GM18870 (cell line): ENCODE measurements around the gene AHR.
A peak's percentile ranks its signal among the peaks of the same experiment; 100 is the strongest.

Experiments
- ATAC-seq: cut with Tn5 transposase; IDR thresholded peaks from one replicate; pipeline ENCODE4 v1.9.1; 2021; ENCODE audit warnings: moderate library complexity; ENCODE audit not compliant: unreplicated experiment

Gene AHR

GRCh38 chr7:17302575-17303142, 4.2 kb downstream of the AHR start:
- peak; percentile 44 for ATAC-seq

DNA sequence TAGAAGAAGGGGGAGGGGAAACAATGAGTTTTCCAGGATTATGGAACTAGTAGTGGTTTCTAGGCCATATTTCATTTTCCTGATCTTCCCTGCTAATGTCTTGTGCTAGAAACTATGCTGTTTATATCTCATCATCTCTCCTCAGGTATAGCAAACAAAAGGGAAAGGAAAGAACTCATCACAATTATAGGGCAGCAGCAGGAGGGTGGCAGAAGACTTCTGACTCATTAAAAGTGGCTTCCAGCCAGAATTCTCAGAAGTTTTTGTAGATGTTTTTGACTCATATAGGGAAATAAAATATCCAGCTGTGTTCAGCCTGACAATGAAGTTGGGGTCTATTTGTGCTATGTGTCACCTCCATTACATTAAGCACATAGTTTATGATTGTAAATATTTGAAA, 6.5 kb downstream of the AHR start:
- no peak for ATAC-seq

DNA sequence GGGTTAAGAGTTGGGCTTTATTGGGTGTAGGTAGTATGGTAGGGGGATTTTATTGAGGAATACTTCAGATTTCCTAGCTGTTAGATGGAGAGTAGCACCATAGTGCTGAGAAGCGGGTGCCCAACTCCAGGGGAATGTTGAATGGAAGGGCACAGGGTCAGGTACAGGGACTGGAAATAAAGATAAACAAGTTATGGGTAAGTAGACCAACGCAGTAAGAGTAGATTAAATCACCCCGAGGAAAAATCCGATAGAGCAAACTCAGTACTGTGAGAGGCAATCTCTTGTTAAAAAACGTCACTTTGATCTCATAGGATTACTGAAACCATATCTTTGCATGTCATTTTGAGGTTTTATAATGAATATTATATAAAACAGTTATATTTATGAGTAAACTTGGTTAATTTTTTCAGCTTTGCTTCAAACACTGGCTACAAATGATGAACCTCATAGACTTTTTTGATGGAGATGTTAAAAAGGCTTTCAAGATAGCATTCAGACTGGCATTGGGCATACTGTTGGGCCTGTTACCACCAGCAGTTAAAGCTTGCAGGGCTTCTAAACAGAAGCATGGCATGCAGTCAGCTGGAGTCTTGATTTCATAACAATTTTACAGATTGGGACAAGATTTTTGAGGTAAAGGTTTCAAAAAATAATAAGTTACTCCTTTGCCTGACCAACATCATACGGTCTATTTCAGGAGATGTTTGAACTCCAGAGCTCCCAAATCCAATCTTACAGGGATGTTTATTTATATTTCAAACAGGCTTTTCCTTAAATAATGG, 7.1 kb downstream of the AHR start:
- ATAC-seq, result no peak

DNA sequence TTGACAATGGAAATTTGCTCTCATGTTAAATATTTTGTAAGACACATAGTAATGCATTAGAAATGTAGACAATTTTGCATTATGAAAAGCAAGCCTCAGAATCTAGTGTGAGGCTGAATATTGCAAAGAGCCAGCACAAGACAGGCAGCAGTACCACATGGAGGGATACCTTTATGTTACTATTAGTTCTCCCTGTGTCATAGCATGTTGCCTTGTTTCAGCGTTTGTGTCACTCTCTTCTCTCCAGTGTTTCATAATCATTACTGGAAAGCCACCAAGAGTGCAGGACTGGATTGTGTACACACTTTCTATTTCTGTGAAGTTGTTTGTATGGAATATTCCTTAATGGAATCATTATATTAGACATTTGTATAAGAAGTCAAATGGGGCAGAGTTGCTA, 8.5 kb downstream of the AHR start:
- no peak for ATAC-seq

- no peak for ATAC-seq
Measured at GRCh38 chr7:17307558-17307957, 9.1 kb downstream of the AHR start.

GRCh38 chr7:17307969-17308648, 9.7 kb downstream of the AHR start:
- ATAC-seq, result no peak

DNA sequence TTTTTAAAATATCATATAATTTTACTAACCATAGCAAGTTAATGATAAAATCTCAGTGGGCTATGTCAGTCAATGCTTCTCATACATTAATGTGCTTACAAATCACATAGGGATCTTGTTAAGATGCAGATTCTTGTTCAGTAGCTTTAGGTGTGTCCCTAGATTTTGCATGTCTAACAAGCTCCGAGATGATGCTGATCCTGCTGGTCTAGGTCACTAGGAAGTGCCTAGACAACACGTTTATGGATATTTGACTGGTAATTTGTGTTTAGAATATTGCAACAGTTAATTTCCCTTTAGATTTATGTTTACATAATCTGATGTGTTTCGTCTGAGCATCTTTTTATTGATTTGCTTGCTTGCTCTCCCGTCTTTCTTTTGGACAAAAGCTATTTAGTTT, 12.7 kb downstream of the AHR start:
- ATAC-seq, result no peak

GRCh38 chr7:17311952-17312351, 13.5 kb downstream of the AHR start:
- no peak for ATAC-seq

DNA sequence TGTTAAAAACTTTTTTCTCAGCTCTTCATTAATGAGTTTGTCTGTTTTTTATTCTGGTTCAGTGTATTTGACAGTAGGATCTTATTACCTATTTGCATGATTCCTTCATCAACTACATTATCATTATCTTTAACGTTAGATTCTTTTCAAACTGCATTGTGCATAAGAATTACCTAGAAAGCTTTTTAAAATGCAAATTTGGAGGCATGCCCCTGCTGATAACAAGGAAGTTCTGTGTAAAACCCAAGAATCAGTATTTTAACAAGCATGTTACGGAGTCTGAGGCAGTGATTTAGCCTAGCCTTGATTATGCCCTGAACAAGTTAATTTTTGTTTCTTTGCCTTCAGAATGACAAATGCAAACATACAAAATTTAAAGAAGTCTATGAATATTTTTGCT, 14.2 kb downstream of the AHR start:
- ATAC-seq, result no peak

DNA sequence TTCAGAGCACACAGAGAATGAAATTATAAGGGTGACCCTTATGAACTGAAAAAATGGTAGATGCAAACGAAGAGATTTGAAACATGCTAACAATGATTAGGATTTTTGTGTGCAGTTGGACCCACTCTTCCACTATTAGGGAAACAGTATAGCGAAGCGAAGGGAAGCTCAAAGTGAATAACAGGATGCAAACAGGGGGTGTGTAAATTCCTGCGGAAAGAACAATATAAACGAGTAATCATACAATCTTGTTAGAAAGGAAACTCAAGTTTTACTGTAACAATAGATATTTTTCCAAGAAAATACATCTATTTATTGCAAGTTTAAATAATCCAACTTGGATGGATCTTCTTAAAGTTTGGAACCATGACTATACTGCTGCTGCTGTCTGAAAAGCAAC, 14.7 kb downstream of the AHR start:
- ATAC-seq, result no peak

GRCh38 chr7:17315974-17316373, 17.5 kb downstream of the AHR start:
- ATAC-seq, result peak; percentile 69

DNA sequence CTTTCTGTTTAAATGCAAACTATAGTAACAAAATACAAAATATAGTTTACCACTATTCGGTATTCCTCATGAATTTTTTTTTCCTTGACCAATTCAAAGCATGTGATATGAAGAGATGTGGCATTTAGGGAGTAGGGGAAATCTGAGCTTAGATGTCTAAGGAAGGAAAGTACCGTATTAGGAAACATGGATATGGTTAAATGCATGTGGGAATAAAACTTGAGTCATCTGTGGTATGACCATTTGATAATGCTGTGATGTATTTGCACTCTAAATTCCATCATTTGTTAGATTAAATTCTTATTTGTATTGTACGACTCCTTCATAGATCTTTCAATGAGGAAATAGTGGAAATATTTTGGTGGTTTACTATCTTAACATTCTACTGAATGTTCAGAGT, 19.7 kb downstream of the AHR start:
- ATAC-seq, result no peak

DNA sequence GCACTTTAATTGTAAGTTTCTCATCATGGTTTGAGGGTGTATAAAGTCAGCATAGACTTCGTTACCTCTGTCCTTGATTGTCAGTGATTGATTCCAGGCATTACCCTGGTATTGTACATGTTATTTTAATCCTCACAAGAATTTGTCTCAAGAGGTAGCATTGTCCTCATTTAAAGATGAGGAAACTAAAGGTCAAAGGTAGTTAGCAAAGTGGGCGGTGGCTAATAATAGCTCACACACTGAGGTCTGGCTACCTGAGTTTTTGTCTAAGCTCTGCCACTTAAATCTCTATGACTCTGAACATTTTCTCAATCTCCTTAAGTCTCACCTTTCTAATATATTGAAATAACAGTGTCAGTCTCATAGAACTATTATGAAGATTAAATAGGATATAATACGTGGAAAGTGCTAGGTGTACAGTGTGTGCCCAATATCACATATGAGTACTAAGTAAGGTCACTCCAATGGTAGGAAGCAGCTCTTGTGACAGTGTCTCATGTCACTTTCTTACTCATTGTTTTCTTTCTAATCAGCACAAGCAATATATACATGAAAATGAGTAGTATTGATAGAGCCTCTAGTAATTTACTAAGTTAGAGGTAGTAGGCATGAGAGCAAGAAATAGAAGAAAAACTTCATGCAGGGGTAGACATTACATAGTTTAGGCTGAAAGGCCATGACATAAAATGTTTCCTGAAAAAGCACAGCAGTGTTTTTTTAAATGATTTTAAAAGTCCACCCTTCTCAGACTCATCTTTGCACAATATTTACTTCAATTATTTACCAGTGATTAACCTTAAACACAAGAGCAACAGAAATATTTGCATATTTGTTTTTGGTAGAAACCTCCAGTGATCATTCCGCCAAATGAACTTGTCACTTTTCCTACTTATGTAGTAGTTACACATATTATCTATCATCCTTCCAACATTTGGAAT, 21.0 kb downstream of the AHR start:
- no peak for ATAC-seq

DNA sequence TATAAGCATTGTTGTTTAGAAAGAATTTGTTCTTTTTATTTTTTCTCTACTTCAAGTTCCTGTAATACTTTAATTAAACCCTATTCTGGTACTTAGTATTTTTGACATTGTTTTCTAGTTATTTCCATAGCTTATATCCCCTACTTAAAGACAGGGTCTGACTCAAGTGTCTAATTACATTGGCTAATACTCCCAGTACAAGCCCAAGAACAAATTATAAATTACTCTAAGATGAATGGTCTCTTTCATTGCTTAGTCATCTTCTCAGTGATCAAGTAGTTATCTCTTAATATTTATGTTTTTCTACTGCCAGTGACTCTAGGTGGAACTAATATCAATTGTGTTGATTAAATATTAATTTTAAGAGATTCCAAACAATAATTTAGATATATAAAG, 21.6 kb downstream of the AHR start:
- no peak for ATAC-seq

- no peak for ATAC-seq
Measured at GRCh38 chr7:17320657-17321056, 22.2 kb downstream of the AHR start.

- no peak for ATAC-seq
Measured at GRCh38 chr7:17325364-17325763, 26.9 kb downstream of the AHR start.

- no peak for ATAC-seq
Measured at GRCh38 chr7:17326378-17326777, 27.9 kb downstream of the AHR start.

DNA sequence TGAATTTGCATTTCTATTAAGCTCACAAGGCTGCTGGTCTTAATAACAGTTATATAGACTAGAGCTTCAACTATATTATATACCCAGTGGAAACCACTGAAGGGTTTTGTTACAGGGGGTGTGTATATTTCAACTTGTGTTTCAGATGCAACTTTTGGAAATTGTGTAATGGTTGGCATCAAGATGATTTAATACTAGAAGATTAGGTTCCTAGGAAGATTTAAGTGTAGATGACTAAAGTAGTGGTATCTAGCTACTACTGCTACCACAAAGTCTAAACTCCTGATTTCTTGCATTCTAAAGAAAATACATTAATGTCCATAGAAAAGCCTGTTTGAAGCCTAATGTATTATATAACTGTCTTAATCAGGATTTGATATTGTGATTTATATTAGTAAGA, 30.2 kb downstream of the AHR start:
- ATAC-seq, result no peak

DNA sequence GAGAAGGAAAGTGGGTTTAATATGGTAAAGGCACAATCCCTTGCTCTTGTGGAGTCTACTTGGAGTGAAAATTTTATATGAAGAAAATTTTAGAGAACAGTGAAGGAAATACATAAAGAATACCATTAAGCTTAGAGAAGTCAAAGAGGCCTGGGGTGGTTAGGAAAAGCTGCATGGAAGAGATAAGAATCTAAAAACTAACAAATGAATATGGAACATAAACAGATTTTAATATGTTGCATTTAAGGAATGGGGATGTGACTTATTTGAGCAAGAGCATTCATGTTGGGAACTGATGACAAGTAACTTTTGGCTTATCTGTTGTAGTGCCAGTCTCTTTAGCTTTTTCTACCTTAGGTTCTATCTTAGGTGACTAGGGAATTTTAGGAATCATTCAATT, 31.0 kb downstream of the AHR start:
- ATAC-seq, result no peak

GRCh38 chr7:17331891-17332501, 33.5 kb downstream of the AHR start:
- ATAC-seq, result no peak

DNA sequence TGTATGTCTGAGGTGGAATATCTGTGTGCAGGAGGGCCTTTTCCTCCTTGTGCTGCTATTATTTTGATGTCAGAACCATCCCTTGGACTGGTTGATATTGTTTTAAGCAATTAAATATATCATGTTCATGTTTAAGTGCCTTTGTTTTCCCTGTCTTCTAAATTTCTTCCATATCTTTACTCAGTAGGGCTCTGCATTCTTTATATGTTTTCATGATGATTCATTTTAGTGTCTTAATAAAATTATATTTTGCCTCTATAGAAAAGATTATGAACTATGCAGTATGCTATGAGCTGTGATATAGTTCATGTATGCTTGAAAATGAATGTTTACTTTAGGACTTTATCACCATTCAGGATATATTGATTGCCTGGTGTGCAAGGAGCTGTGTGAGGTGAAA, 34.8 kb downstream of the AHR start:
- no peak for ATAC-seq
